ENCODE results near the gene TRPM2.

GRCh38 chr21:44317241-44317782, 36.1 kb upstream of the TRPM2 start:
- TF ChIP-seq POLR2A (IDR thresholded peaks at IDR 0.05; ENCODE audit: low read length) (no peak), GATA1 (IDR thresholded peaks at IDR 0.05; ENCODE audit: low read depth, low read length) (no peak)
